IPS-18a (cell line): Measurements from ENCODE around the gene OPCML.

Experiments
- H3K27ac ChIP-seq: one replicate; pipeline ENCODE4 v1.5.1; 2013; ENCODE audit warnings: low read length
- H3K27me3 ChIP-seq: one replicate; pipeline ENCODE4 v1.6.1; 2013; ENCODE audit warnings: mild to moderate bottlenecking, low read length; ENCODE audit not compliant: control insufficient read depth, insufficient read depth
- H3K36me3 ChIP-seq: one replicate; pipeline ENCODE4 v1.6.1; 2013; ENCODE audit warnings: low read depth, low read length; ENCODE audit not compliant: control insufficient read depth
- H3K4me1 ChIP-seq: one replicate; pipeline ENCODE4 v1.6.1; 2013; ENCODE audit warnings: low read depth, low read length; ENCODE audit not compliant: control insufficient read depth
- H3K4me3 ChIP-seq: one replicate; pipeline ENCODE4 v1.5.1; 2013; ENCODE audit warnings: low read length
- H3K9ac ChIP-seq: one replicate; pipeline ENCODE4 v1.6.1; 2013; ENCODE audit warnings: mild to moderate bottlenecking, low read length, moderate library complexity
- H3K9me3 ChIP-seq: one replicate; pipeline ENCODE4 v1.6.1; 2013; ENCODE audit warnings: low read depth, low read length; ENCODE audit not compliant: control insufficient read depth

Gene OPCML

GRCh38 chr11:132744771-132745170, 787.5 kb downstream of the OPCML start:
- no peaks in the 10 kb centered on the region for H3K4me1 ChIP-seq
- H3K27me3 ChIP-seq = no peaks in the 10 kb centered on the region
- H3K36me3 ChIP-seq = no peaks in the 10 kb centered on the region
- H3K9ac ChIP-seq = no peak overlapping the region
- no peak overlapping the region for H3K27ac ChIP-seq
- H3K9me3 ChIP-seq = no peaks in the 10 kb centered on the region
- H3K4me3 ChIP-seq = no peak overlapping the region

DNA sequence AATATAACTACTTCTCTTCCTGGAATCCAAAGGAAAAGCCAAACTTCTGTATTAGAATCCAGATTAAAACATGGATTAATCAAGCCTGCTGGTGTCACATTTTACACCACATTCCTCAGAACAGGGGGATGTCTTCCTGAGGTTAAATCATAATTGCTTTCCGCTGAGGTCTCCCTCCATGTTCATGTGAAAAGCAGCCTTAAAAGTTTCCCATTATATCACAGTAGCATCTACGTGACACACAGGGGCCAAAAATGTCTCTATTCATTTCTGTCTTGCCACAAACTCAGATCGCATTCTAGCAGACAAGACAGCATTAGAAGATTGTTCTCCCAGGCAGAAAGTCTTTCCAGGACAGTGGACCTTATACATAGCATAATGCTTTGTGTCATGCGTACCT, 788.7 kb downstream of the OPCML start:
- no peak overlapping the region for H3K27ac ChIP-seq
- no peaks in the 10 kb centered on the region for H3K36me3 ChIP-seq
- H3K9me3 ChIP-seq = no peaks in the 10 kb centered on the region
- no peaks in the 10 kb centered on the region for H3K27me3 ChIP-seq
- no peak overlapping the region for H3K9ac ChIP-seq
- no peak overlapping the region for H3K4me3 ChIP-seq
- H3K4me1 ChIP-seq = no peaks in the 10 kb centered on the region

- Histone ChIP-seq H3K36me3 (no peaks in the 10 kb centered on the region), H3K9me3 (no peaks in the 10 kb centered on the region), H3K4me3 (no peak overlapping the region), H3K9ac (no peak overlapping the region), H3K4me1 (no peaks in the 10 kb centered on the region), H3K27me3 (no peaks in the 10 kb centered on the region), H3K27ac (no peak overlapping the region)
These were observed 789.4 kb downstream of the OPCML start for GRCh38 chr11:132742929-132743328.

DNA sequence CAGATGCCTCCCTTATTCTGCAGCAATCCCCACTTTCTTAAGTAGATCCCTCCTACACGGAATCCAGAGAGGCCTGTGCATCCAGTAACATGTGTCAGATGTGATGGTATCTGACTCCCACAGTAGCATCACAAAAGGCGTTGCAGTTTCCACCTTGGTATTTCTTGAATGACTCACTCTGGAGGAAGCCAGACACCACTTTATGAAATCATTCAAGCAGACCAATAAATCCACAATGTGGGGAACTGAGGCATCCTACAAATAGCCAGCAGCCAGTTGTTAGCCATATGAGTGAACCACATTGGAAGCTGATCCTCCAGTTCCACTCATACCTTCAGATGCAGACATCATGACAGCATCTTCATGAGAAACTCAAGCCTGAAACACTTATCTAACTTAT, 798.1 kb downstream of the OPCML start:
- Histone ChIP-seq H3K9me3 (no peaks in the 10 kb centered on the region), H3K4me3 (no peak overlapping the region), H3K9ac (no peak overlapping the region), H3K27ac (no peak overlapping the region), H3K36me3 (no peaks in the 10 kb centered on the region), H3K27me3 (no peaks in the 10 kb centered on the region), H3K4me1 (peaks cover 4% of the 10 kb centered on the region)

- Histone ChIP-seq H3K4me3 (no peak overlapping the region), H3K36me3 (no peaks in the 10 kb centered on the region), H3K27me3 (no peaks in the 10 kb centered on the region), H3K9me3 (peaks cover 7% of the 10 kb centered on the region), H3K27ac (no peak overlapping the region), H3K9ac (no peak overlapping the region), H3K4me1 (peaks cover 4% of the 10 kb centered on the region)
These were observed 804.3 kb downstream of the OPCML start for GRCh38 chr11:132728026-132728425.

DNA sequence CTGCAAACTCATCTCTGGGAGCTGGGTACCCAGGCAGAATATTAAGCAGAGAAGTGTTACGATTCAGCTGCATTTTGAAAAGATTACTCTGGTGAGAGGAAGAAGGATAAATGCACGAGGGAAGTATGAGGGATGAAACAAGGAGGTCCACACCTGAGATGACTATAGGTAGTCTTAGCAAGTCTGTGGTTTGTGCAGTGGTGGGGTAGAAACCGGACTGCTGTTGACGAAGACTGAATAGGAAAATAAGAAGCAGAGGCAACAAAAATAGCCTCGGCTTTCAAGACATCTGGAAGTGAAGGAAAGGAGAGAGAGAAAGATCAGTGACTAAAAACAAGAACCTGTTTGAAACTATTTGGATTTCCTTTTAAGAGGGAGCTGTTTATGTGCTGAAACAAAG, 810.8 kb downstream of the OPCML start:
- Histone ChIP-seq H3K36me3 (no peaks in the 10 kb centered on the region), H3K27ac (no peak overlapping the region), H3K9ac (no peak overlapping the region), H3K9me3 (peaks cover 7% of the 10 kb centered on the region), H3K4me1 (no peaks in the 10 kb centered on the region), H3K4me3 (no peak overlapping the region), H3K27me3 (no peaks in the 10 kb centered on the region)

GRCh38 chr11:132719684-132720083, 812.6 kb downstream of the OPCML start:
- Histone ChIP-seq H3K27me3 (no peaks in the 10 kb centered on the region), H3K27ac (no peak overlapping the region), H3K4me3 (no peak overlapping the region), H3K4me1 (no peaks in the 10 kb centered on the region), H3K9ac (no peak overlapping the region), H3K36me3 (no peaks in the 10 kb centered on the region), H3K9me3 (no peaks in the 10 kb centered on the region)

GRCh38 chr11:132718711-132719671, 813.3 kb downstream of the OPCML start:
- H3K36me3 ChIP-seq = no peaks in the 10 kb centered on the region
- no peak overlapping the region for H3K4me3 ChIP-seq
- no peaks in the 10 kb centered on the region for H3K4me1 ChIP-seq
- no peak overlapping the region for H3K9ac ChIP-seq
- H3K9me3 ChIP-seq = no peaks in the 10 kb centered on the region
- no peak overlapping the region for H3K27ac ChIP-seq
- H3K27me3 ChIP-seq = no peaks in the 10 kb centered on the region

DNA sequence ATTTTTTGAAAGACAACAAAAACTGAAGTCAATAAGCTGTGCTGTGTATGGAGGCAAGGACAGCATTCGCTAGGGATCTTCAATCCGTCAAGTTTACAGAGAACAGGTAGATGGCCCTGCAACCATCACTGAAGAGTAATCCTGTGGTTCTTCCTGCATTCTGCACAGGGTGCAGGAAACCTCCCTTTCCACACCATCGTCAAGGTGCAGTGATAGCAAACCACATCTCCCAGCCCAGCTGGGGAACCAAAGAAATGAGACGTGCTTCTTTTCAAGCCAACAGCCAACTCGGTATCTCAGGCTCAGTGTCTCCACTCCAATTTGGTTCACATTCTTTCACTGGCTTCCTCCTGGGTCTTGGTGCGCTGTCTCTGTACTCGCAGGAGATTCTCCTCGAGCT, 814.5 kb downstream of the OPCML start:
- Histone ChIP-seq H3K27me3 (no peaks in the 10 kb centered on the region), H3K4me1 (no peaks in the 10 kb centered on the region), H3K36me3 (no peaks in the 10 kb centered on the region), H3K4me3 (no peak overlapping the region), H3K27ac (no peak overlapping the region), H3K9me3 (no peaks in the 10 kb centered on the region), H3K9ac (no peak overlapping the region)

DNA sequence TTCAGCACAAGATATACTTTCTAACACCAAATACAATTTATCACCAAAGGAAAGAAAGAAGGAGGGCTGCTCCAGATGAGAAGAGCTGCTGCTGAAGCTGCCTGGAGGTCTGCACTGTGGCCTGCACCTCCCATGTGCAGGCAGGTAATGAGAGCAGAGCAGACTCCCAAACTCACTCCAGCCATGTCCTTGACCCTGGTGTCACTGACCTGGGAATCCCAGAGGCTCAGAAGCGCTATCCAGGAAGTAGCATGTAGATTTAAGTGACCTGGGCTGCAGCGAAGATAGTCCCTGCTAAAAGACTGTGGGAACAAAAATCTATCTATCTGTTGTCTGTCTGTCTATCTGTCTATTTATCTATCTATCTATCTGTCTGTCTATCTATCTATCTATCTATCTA, 816.3 kb downstream of the OPCML start:
- no peaks in the 10 kb centered on the region for H3K27me3 ChIP-seq
- H3K4me3 ChIP-seq = no peak overlapping the region
- H3K9ac ChIP-seq = no peak overlapping the region
- H3K36me3 ChIP-seq = no peaks in the 10 kb centered on the region
- H3K27ac ChIP-seq = no peak overlapping the region
- no peaks in the 10 kb centered on the region for H3K9me3 ChIP-seq
- no peaks in the 10 kb centered on the region for H3K4me1 ChIP-seq

DNA sequence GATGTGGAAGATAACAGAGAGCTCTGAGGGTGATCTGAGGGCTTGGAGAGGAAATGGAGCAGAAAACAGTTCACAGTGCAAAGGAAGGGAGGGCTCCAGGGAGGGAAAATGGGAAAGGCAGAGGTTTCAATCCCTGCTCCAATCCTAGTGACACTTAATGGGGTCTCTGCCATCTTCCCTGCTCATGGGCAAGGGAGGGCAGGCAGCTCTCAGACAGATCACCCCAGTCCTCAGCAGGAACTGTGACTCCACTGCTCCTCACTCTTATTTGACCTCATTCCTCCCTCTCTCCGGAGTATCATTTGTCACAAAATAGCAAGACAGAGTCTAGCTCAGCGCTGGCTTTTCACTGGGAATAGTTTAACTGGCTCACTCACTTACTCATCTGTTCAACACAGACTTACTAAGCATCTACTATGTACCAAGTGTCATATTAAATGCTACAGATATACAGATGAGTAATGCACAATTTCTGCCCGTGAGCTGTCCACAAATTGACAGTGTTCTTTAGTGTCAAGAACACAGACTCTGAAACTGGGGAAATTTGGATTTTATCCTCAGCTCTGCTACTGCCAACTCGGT, 817.4 kb downstream of the OPCML start:
- Histone ChIP-seq H3K4me3 (no peak overlapping the region), H3K9ac (no peak overlapping the region), H3K27me3 (no peaks in the 10 kb centered on the region), H3K36me3 (no peaks in the 10 kb centered on the region), H3K27ac (no peak overlapping the region), H3K4me1 (no peaks in the 10 kb centered on the region), H3K9me3 (no peaks in the 10 kb centered on the region)

- no peaks in the 10 kb centered on the region for H3K4me1 ChIP-seq
These were observed 819.8 kb downstream of the OPCML start for GRCh38 chr11:132712466-132712865.

More at GRCh38 chr11:132712466-132712865, 819.8 kb downstream of the OPCML start:
- H3K9ac ChIP-seq = no peak overlapping the region
- no peaks in the 10 kb centered on the region for H3K9me3 ChIP-seq
- no peaks in the 10 kb centered on the region for H3K36me3 ChIP-seq
- no peak overlapping the region for H3K4me3 ChIP-seq
- no peak overlapping the region for H3K27ac ChIP-seq
- H3K27me3 ChIP-seq = no peaks in the 10 kb centered on the region
